HT1080 (cell line): ENCODE measurements around the gene DNASE1L2. TPM values are rescaled to one million over a fixed set of nuclear protein-coding genes. Genes with fewer than 3 reads are reported as not detected.
"Not testable (repeated sequence)": the region's sequence is repeated elsewhere in the genome, so short reads cannot be mapped to it uniquely, and the experiment has no call there.

Source experiments
- DNase-seq: peaks from one replicate; pipeline ENCODE4 v3.0.0-alpha.2; 2015; ENCODE audit warnings: low read depth
- total RNA-seq: library from RNA; depleted of rRNA; stranded (reverse); fragments of >200 nt; shearing (Covaris generic); gene quantifications from 2 replicates; pipeline ENCODE4 v1.2.3, GENCODE V29; 2014

DNASE1L2 gene
- total RNA-seq, 1 experiment from 2014 or later, result 3.7 TPM

DNA sequence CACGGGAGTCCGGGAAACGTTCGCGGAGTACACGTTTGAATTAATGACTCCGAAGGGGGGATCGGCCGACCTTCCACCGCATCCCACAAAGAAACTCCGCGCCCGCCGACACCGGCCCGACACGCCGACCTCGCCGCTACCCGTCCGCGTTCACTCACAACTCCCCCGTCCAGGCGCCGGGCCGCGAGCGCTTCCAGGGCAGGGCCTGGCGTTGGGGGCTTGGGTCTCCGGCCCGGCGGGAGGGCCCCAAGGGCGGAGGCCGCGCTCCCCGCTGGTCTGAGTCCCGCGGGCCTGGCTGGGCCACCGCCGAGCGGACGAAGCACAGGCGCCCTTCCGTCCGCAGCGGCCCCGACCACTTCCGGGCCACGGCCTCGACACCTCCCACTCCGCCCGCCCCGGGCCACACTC is 31.3 kb downstream of the DNASE1L2 start:
- not testable (repeated sequence) for DNase-seq

GRCh38 chr16:2267913-2268666 is 31.8 kb downstream of the DNASE1L2 start, which contains the start of gene RNPS1:
Gene RNPS1 (minus strand): TSS chr16:2268126. CDS start chr16:2264643, 3,483 bp downstream.
- DNase-seq, result peak; percentile 93

DNA sequence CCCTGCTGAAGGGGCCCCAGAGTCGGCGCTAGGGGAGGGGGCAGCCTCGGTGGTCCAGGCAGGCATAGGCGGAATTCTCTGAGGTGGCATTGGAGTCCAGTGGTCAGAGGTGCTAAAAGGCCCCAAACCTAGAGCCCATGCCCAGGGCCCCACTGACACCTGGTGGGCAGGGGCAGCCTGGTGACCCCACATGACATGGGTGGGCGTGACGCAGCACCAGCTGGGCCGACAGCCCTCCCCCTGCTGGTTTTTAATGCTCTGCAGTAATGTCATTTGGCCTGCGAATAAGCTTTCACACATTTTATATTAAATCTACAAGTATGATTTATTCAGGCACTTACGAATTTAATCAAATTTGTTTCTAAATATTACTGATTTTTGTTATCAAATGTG is 33.8 kb downstream of the DNASE1L2 start:
- DNase-seq, result no peak

DNA sequence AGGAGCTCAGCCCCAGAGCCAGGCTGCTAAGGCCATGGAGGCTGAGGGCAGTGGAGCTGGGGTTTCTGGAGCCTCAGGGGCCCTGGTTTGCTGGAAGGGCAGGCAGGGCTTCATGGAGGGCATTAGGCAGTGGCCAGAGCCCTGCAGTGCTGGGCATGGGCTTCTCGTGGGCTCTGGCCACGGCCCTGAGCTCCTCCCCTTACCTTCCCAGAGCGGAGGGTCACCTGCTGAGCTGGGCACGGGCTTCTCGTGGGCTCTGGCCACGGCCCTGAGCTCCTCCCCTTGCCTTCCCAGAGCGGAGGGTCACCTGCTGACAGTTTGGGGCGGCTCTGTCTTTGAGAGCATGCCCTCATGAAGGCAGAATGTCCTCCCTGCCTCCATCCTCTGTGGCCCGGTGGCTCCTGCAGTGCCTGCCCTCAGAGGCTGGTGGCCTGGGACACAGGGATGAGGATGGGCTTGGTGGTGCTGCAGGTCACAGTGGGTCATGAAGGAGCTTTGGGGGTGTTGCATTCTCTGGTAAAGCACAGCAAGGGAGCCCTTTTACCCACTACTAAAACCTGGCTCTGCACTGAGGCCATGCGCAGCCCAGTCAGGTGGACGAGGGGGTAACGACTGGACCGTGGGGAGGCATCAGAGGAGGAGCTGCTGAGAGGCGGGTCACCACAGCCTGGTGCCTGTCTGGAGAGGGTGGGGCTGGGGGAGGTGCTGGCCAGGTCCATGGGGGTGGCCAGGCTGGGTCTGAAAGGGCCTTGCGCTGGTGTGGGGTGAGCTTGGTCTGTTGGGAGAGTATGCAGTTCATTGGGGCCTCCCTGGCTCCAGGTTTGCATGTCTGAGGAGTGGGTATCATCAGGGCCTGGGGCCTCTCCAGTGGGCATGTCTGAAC is 34.6 kb downstream of the DNASE1L2 start:
- no peak for DNase-seq

- DNase-seq, result no peak
These were observed 35.7 kb downstream of the DNASE1L2 start for GRCh38 chr16:2271848-2272461.

DNA sequence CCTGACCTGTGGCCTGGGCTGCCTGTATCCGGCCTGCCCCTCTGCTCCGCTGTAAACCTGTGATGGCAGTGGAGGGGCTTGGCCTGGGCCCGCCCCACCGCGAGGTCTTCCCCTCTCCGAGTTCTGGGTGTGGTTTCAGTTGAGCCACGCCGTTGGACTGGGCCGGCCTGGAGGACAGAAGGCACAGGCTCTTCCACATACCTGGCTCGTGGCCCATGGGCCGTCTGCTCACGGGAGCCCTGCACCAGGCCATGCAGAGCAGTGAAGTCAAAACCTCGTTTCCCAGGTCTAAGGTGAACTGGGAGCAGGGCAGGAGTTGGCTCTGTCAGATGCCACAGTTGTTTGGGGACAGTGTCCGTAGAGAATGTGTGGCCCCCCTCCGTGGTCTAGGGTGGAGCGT is 37.2 kb downstream of the DNASE1L2 start:
- DNase-seq, result no peak

GRCh38 chr16:2273931-2274330 is 37.7 kb downstream of the DNASE1L2 start:
- DNase-seq, result no peak

DNA sequence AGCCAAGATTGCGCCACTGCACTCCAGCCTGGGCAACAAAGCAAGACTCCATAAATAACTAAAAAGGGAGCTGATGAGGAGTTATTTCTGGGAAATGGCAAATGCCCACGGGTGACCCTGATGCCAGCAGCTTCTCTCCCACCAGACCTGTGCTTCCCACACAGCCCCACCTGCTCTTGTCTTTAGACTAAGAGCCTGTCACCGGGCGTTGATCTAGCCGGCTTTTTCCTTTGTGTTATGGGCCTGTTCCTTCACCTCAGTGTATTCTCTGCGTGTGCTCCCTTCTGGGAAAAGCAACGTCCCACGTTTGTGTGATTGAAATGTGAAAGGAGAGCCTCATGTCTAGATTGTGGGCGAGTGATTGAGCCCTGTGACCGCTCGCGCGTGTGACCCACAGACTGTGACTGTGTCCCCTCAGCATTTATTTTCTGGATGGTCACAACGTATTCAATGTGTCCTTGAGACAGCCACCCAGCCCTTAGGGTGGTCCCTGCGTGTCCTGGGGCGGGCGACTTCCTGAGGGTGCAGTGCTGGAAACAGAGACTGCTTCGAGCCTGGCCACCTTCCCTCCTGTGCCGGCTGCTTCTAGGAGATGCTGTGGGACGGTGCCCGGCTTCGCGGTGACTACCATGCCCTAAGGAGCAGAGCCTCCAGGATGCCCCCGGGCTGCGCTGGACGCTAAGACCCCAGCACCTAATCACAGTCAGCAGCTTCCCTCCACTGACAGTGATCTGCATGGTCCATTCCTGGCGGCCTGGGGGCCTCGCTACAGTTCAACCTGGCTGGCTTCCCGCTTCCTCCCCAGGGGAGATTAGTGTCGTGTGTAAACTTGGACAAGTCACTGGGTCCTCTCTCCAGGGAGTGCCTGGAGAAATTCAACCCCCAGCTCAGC is 39.5 kb downstream of the DNASE1L2 start:
- DNase-seq, result no peak

GRCh38 chr16:2276368-2277195 is 40.3 kb downstream of the DNASE1L2 start:
- DNase-seq, result no peak

DNA sequence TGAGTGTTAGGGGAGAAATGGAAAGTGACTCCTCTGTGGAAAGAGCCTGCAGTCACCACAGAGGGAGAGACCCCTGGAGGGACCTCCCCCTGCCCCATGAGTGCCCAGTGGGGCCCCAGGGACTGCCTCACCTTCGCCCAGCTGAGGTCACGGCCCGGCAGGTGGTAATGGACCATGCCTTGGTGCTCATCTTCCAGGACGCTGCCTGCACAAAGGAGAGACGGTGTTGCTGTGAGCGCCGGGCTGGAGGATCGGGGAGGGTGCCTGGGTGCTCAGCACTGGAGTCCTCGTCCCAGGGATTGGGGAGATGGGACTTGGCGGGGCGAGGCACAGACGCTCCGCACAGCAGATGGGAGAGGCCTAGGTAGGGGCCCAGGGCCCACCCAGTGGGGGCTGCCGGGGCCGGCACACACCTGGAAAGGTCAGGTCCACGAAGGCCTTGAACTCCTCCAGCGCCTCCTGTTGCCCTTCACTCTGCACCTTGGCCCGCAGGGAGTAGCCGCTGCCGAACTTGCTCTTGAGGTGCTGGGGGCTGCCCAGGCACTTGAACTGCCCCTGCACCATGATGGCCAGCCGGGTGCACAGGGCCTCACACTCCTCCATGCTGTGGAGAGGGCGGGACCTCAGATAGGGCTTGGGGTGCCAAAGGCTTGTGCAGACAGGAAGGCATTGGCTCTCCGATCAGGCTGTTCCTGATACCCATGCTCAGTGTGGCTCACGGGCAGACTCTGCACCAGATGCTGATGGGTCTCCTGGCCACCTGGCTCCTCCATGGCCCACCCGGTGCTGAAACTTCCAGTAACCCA is 41.4 kb downstream of the DNASE1L2 start:
- no peak for DNase-seq

DNA sequence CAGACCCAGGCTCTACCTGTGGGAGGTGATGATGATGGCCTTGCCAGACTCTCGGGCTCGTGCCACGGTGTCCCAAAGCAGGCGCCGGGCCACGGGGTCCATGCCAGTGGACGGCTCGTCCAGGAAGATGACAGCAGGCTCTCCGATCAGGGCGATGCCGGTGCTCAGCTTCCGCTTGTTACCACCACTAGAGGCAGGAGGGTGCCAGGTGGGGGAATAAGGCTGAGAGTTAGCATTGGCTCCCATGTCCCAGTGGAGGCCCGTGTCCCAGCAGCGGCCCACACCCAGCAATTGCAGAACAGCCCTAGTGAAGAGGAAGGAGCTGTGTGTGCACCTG is 42.0 kb downstream of the DNASE1L2 start:
- no peak for DNase-seq

- DNase-seq, result no peak
These were observed 42.9 kb downstream of the DNASE1L2 start for GRCh38 chr16:2278956-2279800.

DNA sequence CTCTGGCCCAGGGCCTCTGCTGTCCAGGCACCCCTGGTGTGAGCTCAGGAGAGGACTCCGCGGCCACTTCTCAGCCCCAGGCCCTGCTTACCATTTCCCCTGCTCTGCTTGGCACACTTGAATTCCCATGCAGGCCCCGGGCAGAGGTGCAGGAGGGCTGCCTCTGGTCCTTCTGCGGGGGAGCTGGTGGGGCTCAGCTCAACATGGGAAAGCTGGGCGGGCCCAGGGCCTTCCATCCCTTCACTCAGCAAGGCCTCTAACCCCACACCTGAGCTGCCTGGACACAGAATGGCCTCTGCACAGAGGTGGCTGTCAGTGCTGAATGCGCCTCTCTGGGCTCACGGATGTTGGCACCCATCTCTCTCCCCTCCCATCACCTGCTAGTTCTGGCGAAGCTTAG is 44.2 kb downstream of the DNASE1L2 start:
- no peak for DNase-seq

DNA sequence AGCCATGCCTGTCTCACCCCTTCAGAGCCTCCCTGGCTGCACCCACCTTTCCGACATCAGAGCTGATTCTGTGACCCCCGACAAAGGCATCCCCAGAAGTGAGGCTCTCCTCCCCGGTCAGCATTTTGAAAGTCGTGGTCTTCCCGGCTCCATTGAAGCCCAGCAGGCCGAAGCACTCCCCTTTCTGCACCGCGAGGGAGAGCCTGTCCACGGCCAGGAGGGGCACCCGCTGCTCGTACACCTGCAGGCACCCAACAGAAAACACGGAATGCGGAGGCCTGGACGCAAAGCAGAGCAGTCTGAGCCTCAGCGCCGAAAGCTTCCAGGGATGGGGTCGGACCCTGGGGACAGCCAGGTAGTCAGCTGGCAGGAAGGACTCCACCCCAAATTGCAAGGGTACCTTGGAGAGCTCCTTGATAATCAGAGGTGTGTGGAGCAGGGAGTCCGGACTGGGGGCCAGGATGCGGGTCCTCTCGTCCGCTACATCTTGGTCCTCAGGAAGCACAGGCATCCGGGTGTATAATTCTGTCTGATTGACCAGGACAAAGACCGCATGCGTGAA is 44.8 kb downstream of the DNASE1L2 start:
- no peak for DNase-seq

DNA sequence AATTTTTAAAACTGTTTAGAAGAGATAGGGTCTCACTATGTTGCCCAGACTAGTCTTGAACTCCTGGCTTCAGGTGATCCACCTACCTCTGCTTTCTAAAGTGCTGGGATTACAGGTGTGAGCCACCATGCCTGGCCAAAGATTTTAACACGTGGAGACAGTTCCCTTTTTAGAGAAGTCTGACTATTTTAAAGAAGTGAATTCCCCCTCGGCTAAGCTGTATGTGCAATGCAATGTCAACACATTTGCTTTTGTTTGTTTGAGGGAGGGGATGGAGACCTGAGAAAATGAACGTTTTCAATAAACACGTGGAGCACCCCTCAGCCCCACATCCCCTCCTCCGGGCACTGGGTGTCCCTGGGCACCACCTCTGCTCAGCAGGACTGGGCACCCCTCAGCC is 46.0 kb downstream of the DNASE1L2 start:
- no peak for DNase-seq

- DNase-seq, result no peak
These were observed 46.8 kb downstream of the DNASE1L2 start for GRCh38 chr16:2282866-2283555.

GRCh38 chr16:2284001-2284770 is 47.9 kb downstream of the DNASE1L2 start:
- DNase-seq, result no peak
